NCI-H1048 (cell line): ENCODE results near the gene MPZL1.
"Not testable (repeated sequence)": the region's sequence is repeated elsewhere in the genome, so short reads cannot be mapped to it uniquely, and the experiment has no call there.

Experiments used
- DNase-seq: peaks from one replicate; lab custom pipeline; 2025; lab: John Stamatoyannopoulos, UW

The MPZL1 gene

GRCh38 chr1:167719715-167720421, 1.9 kb upstream of the MPZL1 start:
- not testable (repeated sequence) for DNase-seq

- DNase-seq, result no peak
Observed at GRCh38 chr1:167720965-167721616, 691 bp upstream of the MPZL1 start.

GRCh38 chr1:167722152-167722869, 529 bp downstream of the MPZL1 start:
- no peak for DNase-seq

GRCh38 chr1:167722870-167723251, 1.1 kb downstream of the MPZL1 start:
- no peak for DNase-seq

GRCh38 chr1:167723707-167724323, 2.0 kb downstream of the MPZL1 start:
- DNase-seq, result no peak

GRCh38 chr1:167726008-167726407, 4.2 kb downstream of the MPZL1 start:
- no peak for DNase-seq

GRCh38 chr1:167728818-167729410, 7.1 kb downstream of the MPZL1 start:
- DNase-seq, result no peak

GRCh38 chr1:167734227-167734626, 12.4 kb downstream of the MPZL1 start:
- DNase-seq, result no peak

GRCh38 chr1:167734841-167735240, 13.1 kb downstream of the MPZL1 start:
- DNase-seq, result no peak

GRCh38 chr1:167737169-167737568, 15.4 kb downstream of the MPZL1 start:
- DNase-seq, result no peak

GRCh38 chr1:167738158-167738557, 16.4 kb downstream of the MPZL1 start:
- DNase-seq, result no peak

- DNase-seq, result no peak
Observed at GRCh38 chr1:167739752-167740151, 18.0 kb downstream of the MPZL1 start.

GRCh38 chr1:167741103-167741502, 19.3 kb downstream of the MPZL1 start:
- not testable (repeated sequence) for DNase-seq

GRCh38 chr1:167742392-167743057, 20.7 kb downstream of the MPZL1 start:
- DNase-seq, result not testable (repeated sequence)

- no peak for DNase-seq
Observed at GRCh38 chr1:167744901-167745300, 23.1 kb downstream of the MPZL1 start.

GRCh38 chr1:167746013-167746672, 24.4 kb downstream of the MPZL1 start:
- DNase-seq, result no peak

- no peak for DNase-seq
Observed at GRCh38 chr1:167746988-167747655, 25.3 kb downstream of the MPZL1 start.

- DNase-seq, result no peak
Observed at GRCh38 chr1:167747988-167748387, 26.2 kb downstream of the MPZL1 start.

- no peak for DNase-seq
Observed at GRCh38 chr1:167748906-167749305, 27.1 kb downstream of the MPZL1 start.

GRCh38 chr1:167749741-167750140, 28.0 kb downstream of the MPZL1 start:
- DNase-seq, result no peak

GRCh38 chr1:167750641-167751040, 28.9 kb downstream of the MPZL1 start:
- no peak for DNase-seq
